Natural killer cell treated with Interleukin-12 subunit alpha and Interleukin-12 subunit beta and Interleukin-15 and Interleukin-18, amount 100 ng/mL, for 72 hours (primary cell): ENCODE data around the gene DKK3. TPM values are rescaled to one million over a fixed set of nuclear protein-coding genes. Genes with fewer than 3 reads are reported as not detected.

Experiments
- ATAC-seq, 2 donors: fragments of 150-1000 bp; cut with Tn5 transposase in 1 of 2; sonication (Bioruptor Pico), chemical (Tn5 transposase) in 1 of 2; 2 replicates each; pipeline ENCODE4 v1.10.0; 2021
- DNase-seq: peaks from one replicate; pipeline ENCODE4 v3.0.0; 2022; ENCODE audit warnings: low spot score
- H3K27ac Mint-ChIP-seq, 2 donors: 1 replicate in 1 of 2; 2 replicates in 1 of 2; pipeline ENCODE4 v1.8.0; 2022; ENCODE audit warnings: mixed read lengths in 2 of 2, mild to moderate bottlenecking in 1 of 2, moderate library complexity in 1 of 2
- H3K27me3 Mint-ChIP-seq, 2 donors: 1 replicate in 1 of 2; 2 replicates in 1 of 2; pipeline ENCODE4 v1.8.0; 2022; ENCODE audit warnings: mixed read lengths in 2 of 2
- H3K36me3 Mint-ChIP-seq: one replicate; pipeline ENCODE4 v1.8.0; 2022; ENCODE audit warnings: mixed read lengths
- H3K4me1 Mint-ChIP-seq, 2 donors: 1 replicate in 1 of 2; 2 replicates in 1 of 2; pipeline ENCODE4 v1.8.0; 2022; ENCODE audit warnings: low read depth in 2 of 2, mixed read lengths in 2 of 2, mild to moderate bottlenecking in 1 of 2
- H3K4me3 Mint-ChIP-seq: one replicate; pipeline ENCODE4 v1.8.0; 2022; ENCODE audit warnings: mixed read lengths
- H3K9me3 Mint-ChIP-seq: 2 replicates; pipeline ENCODE4 v1.8.0; 2022; ENCODE audit warnings: mixed read lengths
- total RNA-seq, 2 donors: library from RNA; stranded (reverse); gene quantifications; one replicate each; pipeline ENCODE4 v1.2.3, GENCODE V29; 2022

Gene DKK3
- total RNA-seq, 2 donors from 2014 or later: not detected

DNA sequence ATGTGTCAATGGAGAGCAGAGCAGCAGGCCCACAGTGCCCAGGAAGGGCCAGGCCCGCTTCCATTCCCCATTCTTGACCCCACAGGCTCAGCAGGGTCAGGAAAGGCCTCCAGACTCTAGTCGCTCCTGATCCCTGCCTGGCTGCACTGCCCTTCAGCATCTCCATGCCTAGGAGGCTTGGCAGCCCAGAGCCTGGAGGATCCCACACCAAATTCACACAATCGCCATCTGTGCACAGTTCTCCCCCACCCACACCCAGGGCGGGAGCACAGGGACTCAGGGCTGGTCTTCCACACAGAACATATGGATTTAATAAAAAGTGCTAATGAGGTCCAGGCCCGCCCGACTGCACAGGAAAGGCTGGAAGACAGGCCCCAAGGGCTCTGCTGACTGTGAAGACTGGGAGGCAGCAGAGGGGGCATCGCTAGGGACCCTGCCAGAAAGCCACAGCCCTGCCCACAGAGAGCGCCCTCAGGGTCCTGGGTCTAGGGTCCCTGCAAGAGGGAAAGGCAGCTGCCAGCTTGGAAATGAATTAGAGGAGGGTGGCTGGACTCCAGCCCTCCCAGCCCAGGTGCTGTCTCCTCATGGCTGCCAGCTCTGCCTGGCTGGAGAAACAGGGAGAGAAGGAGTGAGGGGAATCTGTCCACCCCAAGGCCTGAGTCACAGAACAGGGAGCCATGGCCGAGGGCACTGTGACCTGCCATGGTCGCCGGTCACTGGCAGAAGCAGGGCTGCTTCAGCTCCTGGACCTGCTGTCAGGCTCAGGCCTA is 39.7 kb downstream of the DKK3 start:
- ATAC-seq (no peak), DNase-seq (no peak)
- H3K4me3 Mint-ChIP-seq: no peak overlapping the region
- no peaks in the 10 kb centered on the region for H3K9me3 Mint-ChIP-seq
- H3K27ac Mint-ChIP-seq: no peak overlapping the region
- no peaks in the 10 kb centered on the region for H3K36me3 Mint-ChIP-seq
- H3K27me3 Mint-ChIP-seq: peaks cover 0 to 7% of the 10 kb centered on the region in 2 donors
- H3K4me1 Mint-ChIP-seq: peaks cover 0 to 3% of the 10 kb centered on the region in 2 donors

DNA sequence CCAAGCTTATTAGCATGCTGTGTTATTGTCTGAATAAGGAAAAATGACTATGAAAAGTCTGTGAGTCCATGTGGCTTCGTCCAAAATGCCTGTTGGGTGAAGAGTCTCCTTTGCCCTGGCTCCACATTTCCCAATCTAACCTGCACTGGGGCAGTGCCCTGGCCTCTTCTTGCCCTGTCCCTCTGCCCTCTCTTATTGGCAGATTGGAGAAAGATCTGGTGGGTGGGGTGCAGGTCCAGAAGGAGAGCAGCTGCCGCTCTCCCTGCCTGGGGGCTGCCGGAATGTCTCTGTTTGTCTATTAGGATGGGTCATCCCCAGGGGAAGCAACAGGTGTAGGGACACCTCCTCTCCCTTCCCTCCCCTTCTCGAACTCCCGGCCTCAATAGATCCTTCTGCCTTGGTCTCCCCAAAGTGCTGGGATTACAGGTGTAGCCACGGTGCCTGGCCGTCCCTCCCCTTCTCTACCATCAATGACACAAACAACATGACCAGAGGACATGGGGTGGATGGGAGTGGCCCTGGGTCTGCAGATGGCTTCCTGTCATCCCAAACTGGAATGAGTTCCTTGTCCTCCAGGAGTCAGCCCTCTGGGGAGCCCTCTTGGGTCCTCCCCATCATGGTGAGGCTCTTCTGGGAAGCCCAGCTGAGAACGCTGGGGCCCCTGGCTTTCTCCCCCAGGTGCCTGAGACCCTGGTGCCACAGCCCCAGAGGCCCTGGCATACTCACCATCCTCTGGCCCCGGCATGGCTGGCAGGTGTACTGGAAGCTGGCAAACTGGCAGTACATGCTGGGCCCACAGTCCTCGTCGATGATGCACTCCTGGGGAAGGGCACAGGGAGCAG is 40.5 kb downstream of the DKK3 start:
- ATAC-seq (no peak), DNase-seq (no peak)
- Mint-ChIP-seq H3K9me3 (no peaks in the 10 kb centered on the region), H3K4me1 (peaks cover 0 to 3% of the 10 kb centered on the region in 2 donors), H3K36me3 (no peaks in the 10 kb centered on the region), H3K27me3 (peaks cover 0 to 7% of the 10 kb centered on the region in 2 donors), H3K4me3 (no peak overlapping the region), H3K27ac (no peak overlapping the region)

DNA sequence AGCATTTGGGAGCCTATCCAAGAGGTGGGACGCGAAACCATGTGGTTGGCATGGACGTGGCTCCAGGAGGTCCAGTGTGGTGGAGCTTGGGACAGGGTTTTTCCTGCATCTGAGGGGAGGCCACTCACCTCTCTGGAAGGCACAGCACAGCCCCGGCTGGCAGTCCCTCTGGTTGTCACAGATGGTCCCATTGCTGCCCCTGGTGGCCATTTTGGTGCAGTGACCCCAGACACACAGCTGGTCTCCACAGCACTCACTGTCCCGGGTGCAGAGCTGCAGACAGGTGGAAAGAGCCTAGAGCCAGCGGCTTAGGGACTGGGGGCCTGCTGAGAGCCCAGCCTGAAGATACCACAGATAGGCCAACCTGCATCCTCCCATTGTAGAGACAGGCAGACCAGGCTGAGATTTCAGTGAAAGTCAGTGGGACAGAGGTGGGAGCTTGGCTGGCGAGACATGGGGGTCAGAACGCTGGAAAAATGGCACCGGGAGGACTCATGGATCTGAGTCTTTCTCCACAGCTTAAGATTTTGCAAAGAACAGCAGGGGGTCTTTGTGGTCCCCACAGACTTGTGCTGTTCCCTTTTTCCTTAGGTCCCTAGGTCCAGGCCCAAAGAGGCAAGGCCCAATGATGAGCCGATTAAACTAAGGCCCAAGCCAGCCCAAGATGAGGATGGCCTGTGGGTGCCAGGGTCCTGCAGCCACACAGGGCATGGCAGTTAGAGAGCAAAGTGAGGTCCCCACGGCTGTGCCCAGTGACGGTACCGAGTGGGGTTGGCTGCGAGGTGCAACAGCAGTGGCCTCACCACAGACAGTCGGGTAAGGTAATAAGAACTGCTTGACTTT is 41.4 kb downstream of the DKK3 start:
- ATAC-seq: peak; percentile 78 to 82
- H3K27ac Mint-ChIP-seq: no peak overlapping the region
- peaks cover 0 to 7% of the 10 kb centered on the region in 2 donors for H3K27me3 Mint-ChIP-seq
- no peaks in the 10 kb centered on the region for H3K36me3 Mint-ChIP-seq
- H3K4me3 Mint-ChIP-seq: no peak overlapping the region
- peaks cover 0 to 7% of the 10 kb centered on the region in 2 donors for H3K4me1 Mint-ChIP-seq
- no peak for DNase-seq
- H3K9me3 Mint-ChIP-seq: no peaks in the 10 kb centered on the region

DNA sequence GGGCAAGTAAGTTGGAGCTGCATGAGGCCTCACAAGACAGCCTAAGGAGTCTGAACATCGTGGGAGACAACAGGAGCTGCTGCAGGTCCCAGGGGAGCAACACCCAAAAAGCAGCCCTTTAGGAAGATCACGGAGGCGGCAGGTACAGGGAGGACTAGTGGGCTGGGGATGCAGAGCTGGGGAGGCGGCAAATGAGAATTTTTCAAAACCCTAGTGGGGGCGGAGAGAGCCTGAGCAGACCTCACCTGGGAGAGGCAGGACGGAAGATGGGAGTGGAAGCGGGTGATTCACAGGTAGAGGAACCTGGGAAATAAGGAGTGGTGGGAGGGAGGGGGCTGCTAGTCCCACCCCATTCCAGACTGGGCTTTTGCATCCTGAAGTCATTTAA is 42.1 kb downstream of the DKK3 start:
- ATAC-seq (no peak), DNase-seq (no peak)
- Mint-ChIP-seq H3K27ac (no peak overlapping the region), H3K36me3 (no peaks in the 10 kb centered on the region), H3K9me3 (no peaks in the 10 kb centered on the region), H3K4me1 (peaks cover 0 to 8% of the 10 kb centered on the region in 2 donors), H3K4me3 (no peak overlapping the region), H3K27me3 (peaks cover 0 to 7% of the 10 kb centered on the region in 2 donors)

DNA sequence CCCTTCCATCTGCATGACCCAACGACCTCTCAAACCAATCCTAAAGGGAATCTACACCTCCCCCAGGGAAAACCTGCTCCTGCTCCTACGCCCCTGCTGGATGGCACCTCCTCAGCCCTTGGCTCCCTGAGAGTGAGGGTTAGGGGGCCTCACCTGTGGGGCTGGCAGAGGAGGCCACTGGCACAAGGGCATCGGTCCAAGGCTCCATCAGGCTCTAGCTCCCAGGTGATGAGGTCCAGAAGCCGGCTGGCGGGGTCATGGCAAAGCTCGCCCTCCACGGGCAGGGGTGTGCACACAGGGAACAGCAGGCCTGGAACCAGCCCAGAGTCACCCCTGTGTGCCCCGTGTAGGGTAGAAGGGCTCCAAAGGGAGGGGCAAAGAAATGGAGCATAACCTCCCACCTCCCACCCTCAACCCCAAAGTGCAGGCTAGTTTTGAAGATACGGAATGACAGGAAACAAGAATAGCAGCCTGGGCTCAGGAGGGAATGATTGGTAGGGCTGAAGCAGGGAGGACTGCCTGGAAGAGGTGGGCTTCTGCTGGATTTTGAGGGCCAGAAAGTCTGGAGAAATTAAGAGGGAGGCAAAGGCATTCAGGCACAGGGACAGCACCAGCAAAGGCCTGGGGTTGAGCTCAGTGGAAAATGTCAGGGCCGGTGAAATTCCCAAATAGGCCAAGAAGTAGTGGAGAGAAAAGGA is 42.6 kb downstream of the DKK3 start:
- H3K4me3 Mint-ChIP-seq: no peak overlapping the region
- H3K4me1 Mint-ChIP-seq: peaks cover 4 to 12% of the 10 kb centered on the region in 2 donors
- H3K9me3 Mint-ChIP-seq: no peaks in the 10 kb centered on the region
- H3K27ac Mint-ChIP-seq: peak overlapping the region in 1 of 2 donors; percentile 55
- H3K36me3 Mint-ChIP-seq: no peaks in the 10 kb centered on the region
- H3K27me3 Mint-ChIP-seq: peaks cover 0 to 7% of the 10 kb centered on the region in 2 donors
- ATAC-seq (no peak), DNase-seq (no peak)

DNA sequence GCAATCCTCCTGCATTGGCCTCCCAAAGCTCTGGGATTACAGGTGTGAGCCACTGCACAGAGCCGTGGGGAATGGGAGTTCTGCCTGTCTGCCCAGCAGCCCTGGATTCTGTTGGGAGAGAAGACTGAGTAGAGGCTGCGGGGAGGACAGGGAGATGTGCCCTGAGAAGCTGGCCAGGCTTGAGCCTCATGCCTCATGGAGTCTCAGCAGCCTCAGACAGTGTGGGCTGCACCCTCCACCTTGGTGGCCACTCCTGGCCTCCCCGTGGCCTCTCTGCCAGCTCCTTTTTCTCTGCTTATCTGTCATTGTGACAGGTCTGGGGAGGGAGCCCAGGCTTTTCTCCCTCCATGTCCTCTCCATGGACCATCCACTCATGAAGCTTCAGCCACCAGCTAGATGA is 43.2 kb downstream of the DKK3 start:
- Mint-ChIP-seq H3K4me3 (no peak overlapping the region), H3K27me3 (peaks cover 0 to 7% of the 10 kb centered on the region in 2 donors), H3K9me3 (no peaks in the 10 kb centered on the region), H3K27ac (no peak overlapping the region), H3K4me1 (peaks cover 10 to 18% of the 10 kb centered on the region in 2 donors), H3K36me3 (no peaks in the 10 kb centered on the region)
- DNase-seq: no peak
- no peak for ATAC-seq

DNA sequence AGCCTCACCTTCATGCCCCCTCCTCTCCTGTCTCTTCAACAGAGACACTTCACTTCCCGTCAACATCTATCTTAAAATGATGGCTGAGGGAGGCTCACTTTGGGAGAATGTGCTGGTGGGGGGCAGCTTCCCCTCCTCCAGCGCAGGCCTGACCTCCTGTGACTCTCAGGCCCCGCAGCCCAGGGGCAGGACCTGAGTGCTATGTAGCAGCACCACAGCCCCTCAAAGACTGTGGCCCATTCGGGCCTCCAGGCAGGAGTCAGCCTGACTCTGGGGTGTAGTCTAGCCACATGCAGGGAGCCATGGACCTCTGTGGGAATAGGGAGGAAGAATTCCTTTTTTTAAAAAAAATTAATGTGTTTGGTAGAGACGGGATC is 43.7 kb downstream of the DKK3 start:
- Mint-ChIP-seq H3K36me3 (no peaks in the 10 kb centered on the region), H3K27me3 (peaks cover 0 to 7% of the 10 kb centered on the region in 2 donors), H3K9me3 (no peaks in the 10 kb centered on the region), H3K27ac (no peak overlapping the region), H3K4me1 (peaks cover 14 to 23% of the 10 kb centered on the region in 2 donors), H3K4me3 (no peak overlapping the region)
- no peak for ATAC-seq
- no peak for DNase-seq

DNA sequence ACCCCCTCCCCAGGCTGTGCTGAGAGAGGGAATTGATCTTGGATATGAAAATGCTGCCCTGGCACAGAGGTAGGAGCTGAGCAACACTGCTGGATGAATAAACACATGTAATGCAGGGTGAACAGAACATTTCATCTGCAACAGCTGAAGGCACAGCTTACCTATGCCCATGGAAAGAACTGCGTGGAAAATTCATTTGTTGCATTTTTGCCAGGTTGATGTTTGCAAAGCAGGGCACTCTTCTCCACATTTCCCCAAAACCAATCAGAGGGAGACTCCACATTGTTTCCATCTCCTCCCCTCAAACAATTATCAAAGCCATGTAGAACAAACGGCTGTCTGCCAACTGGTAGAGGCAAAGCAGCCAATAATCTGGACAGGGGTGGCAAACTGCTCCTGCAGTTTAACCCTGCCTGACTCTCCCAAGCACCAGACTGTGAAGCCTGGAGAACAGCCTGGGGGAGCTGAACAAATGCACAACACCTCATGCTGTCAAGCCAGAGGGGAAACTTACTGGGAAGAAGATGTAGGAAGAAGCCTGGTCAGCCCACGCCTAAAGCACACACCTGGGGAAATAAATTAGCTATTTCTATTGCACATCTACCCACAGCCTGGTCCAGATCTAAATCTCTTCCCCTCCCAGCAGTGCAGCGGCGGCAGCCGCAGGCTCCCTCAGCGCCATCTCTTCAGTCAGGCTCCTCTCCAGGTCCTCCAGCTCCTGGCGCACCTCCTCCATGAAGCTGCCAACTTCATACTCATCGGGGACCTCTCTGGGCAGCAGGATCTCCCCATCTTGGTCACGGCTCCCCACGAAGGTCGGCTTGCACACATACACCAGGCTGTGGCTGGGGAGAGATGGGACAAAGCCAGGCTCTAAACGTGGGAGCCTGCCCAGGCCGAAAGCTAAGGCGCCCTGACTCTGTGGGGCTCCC is 44.3 kb downstream of the DKK3 start:
- Mint-ChIP-seq H3K9me3 (no peaks in the 10 kb centered on the region), H3K36me3 (no peaks in the 10 kb centered on the region), H3K27ac (no peak overlapping the region), H3K4me1 (peaks cover 21 to 28% of the 10 kb centered on the region in 2 donors), H3K27me3 (peaks cover 0 to 7% of the 10 kb centered on the region in 2 donors), H3K4me3 (no peak overlapping the region)
- ATAC-seq: no peak
- no peak for DNase-seq

DNA sequence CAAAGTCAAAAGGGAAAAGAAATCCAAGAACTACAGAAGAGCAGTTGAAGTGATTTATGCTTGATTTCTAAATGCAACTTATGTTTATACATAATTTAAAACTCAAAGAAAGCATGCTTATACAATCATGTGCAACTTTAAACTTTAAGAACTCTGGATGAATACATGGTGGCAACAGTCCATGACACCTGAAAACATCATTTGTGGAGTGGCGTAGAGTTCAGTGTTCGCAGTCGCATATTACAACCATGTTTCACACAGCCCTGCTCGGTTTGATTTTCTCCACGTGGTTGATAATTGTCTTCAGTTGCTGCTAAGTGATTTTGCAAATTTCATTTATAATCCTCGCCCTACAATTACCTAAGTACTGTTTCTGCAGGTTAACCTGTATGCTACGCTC is 45.4 kb downstream of the DKK3 start:
- Mint-ChIP-seq H3K4me1 (peaks cover 22 to 32% of the 10 kb centered on the region in 2 donors), H3K4me3 (no peak overlapping the region), H3K36me3 (no peaks in the 10 kb centered on the region), H3K27me3 (peaks cover 0 to 7% of the 10 kb centered on the region in 2 donors), H3K9me3 (no peaks in the 10 kb centered on the region), H3K27ac (no peak overlapping the region)
- DNase-seq (no peak), ATAC-seq (no peak)

DNA sequence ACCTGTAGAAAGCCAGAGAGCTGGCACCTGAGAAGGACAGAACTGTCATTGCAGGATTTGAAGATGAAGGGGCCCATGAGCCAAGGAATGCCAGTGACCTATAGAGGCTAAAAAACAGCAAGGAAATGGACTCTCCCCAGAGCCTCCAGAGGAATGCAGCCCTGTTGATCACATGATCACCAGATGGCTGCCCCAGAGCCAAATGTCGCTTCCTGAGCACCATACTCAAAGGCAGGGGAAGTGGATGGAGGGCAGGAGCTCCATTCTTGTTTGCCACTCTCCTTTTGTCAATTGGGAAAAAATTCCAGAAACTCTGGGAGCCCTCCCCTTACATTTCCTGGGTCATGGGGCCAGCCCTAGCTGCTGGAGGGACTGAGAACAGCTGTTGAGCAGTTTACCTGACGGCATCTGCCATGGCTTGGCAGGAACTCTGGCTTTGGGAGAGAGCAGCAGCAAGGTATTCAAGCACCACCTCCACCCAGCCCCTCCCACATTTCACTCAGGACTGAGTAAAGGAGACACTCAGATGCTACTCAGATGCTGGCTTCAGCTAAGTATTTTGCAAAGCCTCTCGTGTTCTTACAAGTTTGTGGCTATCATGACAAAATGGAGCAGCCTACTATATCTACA is 46.9 kb downstream of the DKK3 start:
- Mint-ChIP-seq H3K9me3 (no peaks in the 10 kb centered on the region), H3K27me3 (peaks cover 0 to 7% of the 10 kb centered on the region in 2 donors), H3K36me3 (peaks cover 5% of the 10 kb centered on the region), H3K4me3 (no peak overlapping the region), H3K4me1 (peaks cover 22 to 30% of the 10 kb centered on the region in 2 donors), H3K27ac (no peak overlapping the region)
- DNase-seq: no peak
- no peak for ATAC-seq

DNA sequence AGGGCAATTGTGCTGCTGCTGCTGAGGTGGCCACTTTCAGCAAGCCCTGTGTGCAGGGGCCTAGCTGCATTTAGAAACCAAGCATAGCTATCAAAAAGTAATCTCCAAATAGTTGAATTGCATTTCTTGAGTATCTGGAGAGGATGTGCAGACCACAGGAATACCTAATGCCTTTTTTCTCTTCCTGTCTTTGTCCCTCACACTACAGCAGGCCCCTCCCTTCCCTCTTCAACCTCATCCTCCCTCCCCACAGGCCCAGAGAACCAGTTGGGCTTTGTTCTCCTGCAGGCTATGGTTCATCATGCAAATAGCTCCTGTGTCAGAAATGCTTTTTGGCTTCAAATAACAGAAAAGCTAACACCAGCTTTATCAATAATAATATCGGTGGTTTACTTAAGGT is 47.7 kb downstream of the DKK3 start:
- Mint-ChIP-seq H3K27me3 (peaks cover 0 to 2% of the 10 kb centered on the region in 2 donors), H3K27ac (peak overlapping the region in 1 of 2 donors; percentile 60), H3K36me3 (peaks cover 13% of the 10 kb centered on the region), H3K9me3 (no peaks in the 10 kb centered on the region), H3K4me3 (peak overlapping the region; percentile 12), H3K4me1 (peaks cover 22 to 30% of the 10 kb centered on the region in 2 donors)
- ATAC-seq (peak in 1 of 2 donors; percentile 57), DNase-seq (no peak)

DNA sequence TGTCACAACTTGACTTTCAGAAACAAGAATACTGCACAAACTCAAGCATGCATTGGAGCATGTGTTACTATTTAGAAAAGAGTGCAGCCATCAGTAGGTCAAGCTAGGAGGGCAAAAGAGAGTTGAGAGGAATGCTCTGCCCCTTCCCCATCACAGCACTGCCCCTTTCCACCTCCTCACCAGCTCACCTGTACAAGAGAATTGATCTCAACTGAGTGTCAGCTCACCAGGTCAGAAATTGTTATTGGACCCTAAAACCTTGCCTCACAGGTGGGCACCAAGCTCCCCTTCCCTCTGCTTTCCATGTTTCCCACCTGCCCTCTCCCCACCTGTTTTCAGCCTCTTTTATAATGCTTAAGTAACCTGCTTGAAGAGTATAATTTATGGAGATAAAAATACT is 48.8 kb downstream of the DKK3 start:
- H3K27me3 Mint-ChIP-seq: no peaks in the 10 kb centered on the region
- no peak overlapping the region for H3K4me3 Mint-ChIP-seq
- H3K4me1 Mint-ChIP-seq: peaks cover 22 to 30% of the 10 kb centered on the region in 2 donors
- DNase-seq (no peak), ATAC-seq (no peak)
- H3K9me3 Mint-ChIP-seq: no peaks in the 10 kb centered on the region
- H3K27ac Mint-ChIP-seq: peak overlapping the region; percentile 56 to 60
- peaks cover 15% of the 10 kb centered on the region for H3K36me3 Mint-ChIP-seq
